ENCODE results near the gene UGT1A4.

Gene UGT1A4

GRCh38 chr2:233689031-233689430 lies 29.5 kb upstream of the UGT1A4 start:
- no peak for TF ChIP-seq MAX (IDR thresholded peaks at IDR 0.05)
- TF ChIP-seq FOXM1 (IDR thresholded peaks at IDR 0.05; ENCODE audit: borderline replicate concordance, low read depth): no peak
- no peak for TF ChIP-seq TEAD4 (IDR thresholded peaks at IDR 0.05)
- TF ChIP-seq USF1 (IDR thresholded peaks at IDR 0.05): no peak
- no peak for TF ChIP-seq TCF12 (IDR thresholded peaks at IDR 0.05; ENCODE audit: low read depth)
- no peak for TF ChIP-seq REST (IDR thresholded peaks at IDR 0.05; ENCODE audit: low read depth)
- TF ChIP-seq TAF1 (IDR thresholded peaks at IDR 0.05; ENCODE audit: low read depth): no peak
- TF ChIP-seq YY1 (IDR thresholded peaks at IDR 0.05; ENCODE audit: low read depth): no peak
- TF ChIP-seq ZBTB7A (IDR thresholded peaks at IDR 0.05; ENCODE audit: low read depth): no peak
- TF ChIP-seq EP300 (IDR thresholded peaks at IDR 0.05; ENCODE audit: borderline replicate concordance): no peak
- no peak for TF ChIP-seq CREB1 (IDR thresholded peaks at IDR 0.05; ENCODE audit: low read depth)

- TF ChIP-seq NFIC (IDR thresholded peaks at IDR 0.05): no peak
- no peak for TF ChIP-seq TCF12 (IDR thresholded peaks at IDR 0.05; ENCODE audit: low read depth)
- TF ChIP-seq MAX (IDR thresholded peaks at IDR 0.05): no peak
- TF ChIP-seq RAD21 (IDR thresholded peaks at IDR 0.05; ENCODE audit: low read depth): no peak
- TF ChIP-seq FOXM1 (IDR thresholded peaks at IDR 0.05; ENCODE audit: borderline replicate concordance, low read depth): no peak
- no peak for TF ChIP-seq YY1 (IDR thresholded peaks at IDR 0.05; ENCODE audit: low read depth)
- no peak for TF ChIP-seq ZBTB7A (IDR thresholded peaks at IDR 0.05; ENCODE audit: low read depth)
- no peak for TF ChIP-seq USF1 (IDR thresholded peaks at IDR 0.05)
- TF ChIP-seq EP300 (IDR thresholded peaks at IDR 0.05; ENCODE audit: borderline replicate concordance): no peak
- no peak for TF ChIP-seq REST (IDR thresholded peaks at IDR 0.05; ENCODE audit: low read depth)
- TF ChIP-seq EGR1 (IDR thresholded peaks at IDR 0.05): no peak
- no peak for TF ChIP-seq TEAD4 (IDR thresholded peaks at IDR 0.05)
These were observed 29.0 kb upstream of the UGT1A4 start for GRCh38 chr2:233689501-233689900.

GRCh38 chr2:233690444-233690843 lies 28.1 kb upstream of the UGT1A4 start:
- TF ChIP-seq CEBPB (IDR thresholded peaks at IDR 0.05) (no peak), TAF1 (IDR thresholded peaks at IDR 0.05; ENCODE audit: low read depth) (no peak), REST (IDR thresholded peaks at IDR 0.05; ENCODE audit: low read depth) (no peak), EGR1 (IDR thresholded peaks at IDR 0.05) (no peak), FOXM1 (IDR thresholded peaks at IDR 0.05; ENCODE audit: borderline replicate concordance, low read depth) (no peak), NFIC (IDR thresholded peaks at IDR 0.05) (no peak), TCF12 (IDR thresholded peaks at IDR 0.05; ENCODE audit: low read depth) (no peak), YY1 (IDR thresholded peaks at IDR 0.05; ENCODE audit: low read depth) (no peak), USF1 (IDR thresholded peaks at IDR 0.05) (no peak), EP300 (IDR thresholded peaks at IDR 0.05; ENCODE audit: borderline replicate concordance) (no peak)
